ENCODE results near the gene KCNJ3.

DNA sequence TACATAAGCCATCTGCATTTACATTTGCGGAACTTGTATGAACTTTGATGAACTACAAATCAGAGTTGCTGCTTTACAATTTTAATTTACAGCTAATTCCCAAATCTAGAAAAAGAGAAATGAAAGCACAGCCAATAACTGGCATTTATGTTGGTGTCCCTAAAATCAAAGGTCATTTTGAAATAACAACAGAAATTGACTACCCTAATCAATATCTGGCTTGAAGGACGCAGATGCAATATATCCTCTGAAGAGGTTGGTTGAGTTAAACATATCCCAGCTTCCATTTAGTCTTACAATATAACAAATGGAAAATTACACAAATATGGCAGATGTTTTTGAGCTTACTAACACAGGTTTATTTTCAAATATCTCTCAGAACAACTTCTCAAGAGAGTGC is 177.5 kb downstream of the KCNJ3 start:
- TF ChIP-seq EZH2phosphoT487 (IDR thresholded peaks at IDR 0.05): no peak
- TF ChIP-seq, protein P1, sequence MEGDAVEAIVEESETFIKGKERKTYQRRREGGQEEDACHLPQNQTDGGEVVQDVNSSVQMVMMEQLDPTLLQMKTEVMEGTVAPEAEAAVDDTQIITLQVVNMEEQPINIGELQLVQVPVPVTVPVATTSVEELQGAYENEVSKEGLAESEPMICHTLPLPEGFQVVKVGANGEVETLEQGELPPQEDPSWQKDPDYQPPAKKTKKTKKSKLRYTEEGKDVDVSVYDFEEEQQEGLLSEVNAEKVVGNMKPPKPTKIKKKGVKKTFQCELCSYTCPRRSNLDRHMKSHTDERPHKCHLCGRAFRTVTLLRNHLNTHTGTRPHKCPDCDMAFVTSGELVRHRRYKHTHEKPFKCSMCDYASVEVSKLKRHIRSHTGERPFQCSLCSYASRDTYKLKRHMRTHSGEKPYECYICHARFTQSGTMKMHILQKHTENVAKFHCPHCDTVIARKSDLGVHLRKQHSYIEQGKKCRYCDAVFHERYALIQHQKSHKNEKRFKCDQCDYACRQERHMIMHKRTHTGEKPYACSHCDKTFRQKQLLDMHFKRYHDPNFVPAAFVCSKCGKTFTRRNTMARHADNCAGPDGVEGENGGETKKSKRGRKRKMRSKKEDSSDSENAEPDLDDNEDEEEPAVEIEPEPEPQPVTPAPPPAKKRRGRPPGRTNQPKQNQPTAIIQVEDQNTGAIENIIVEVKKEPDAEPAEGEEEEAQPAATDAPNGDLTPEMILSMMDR (IDR thresholded peaks at IDR 0.05): no peak

Measured in neural progenitor cell (in vitro differentiated cells).